ENCODE data around the gene RBFOX1.

Gene RBFOX1

DNA sequence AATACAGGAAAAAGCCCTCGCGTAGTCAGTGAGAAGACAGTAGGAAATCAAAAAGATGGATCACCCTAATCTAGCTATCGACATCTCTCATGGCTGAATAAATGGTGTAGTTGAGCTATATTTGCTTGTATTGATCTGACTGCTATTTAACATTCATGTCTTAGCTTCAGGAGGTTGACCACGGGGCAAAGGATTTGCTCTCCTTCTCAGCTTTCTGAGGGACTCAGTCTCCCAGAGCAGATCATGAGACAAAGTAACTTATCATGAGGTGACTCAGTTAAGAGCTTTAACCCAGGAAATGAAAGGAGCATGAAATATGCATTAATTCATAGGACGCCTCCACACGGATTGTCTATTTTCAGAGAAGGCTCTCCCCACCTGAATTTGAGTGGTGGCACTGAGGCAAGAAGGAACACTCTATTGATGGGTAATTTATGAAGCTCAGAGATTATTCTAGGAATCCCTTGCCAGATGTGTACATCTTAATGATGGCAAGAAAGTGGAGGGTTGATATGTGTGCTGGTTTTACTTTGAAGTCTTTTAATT lies 608 bp downstream of the RBFOX1 start:
- H3K27ac ChIP-seq = no peak overlapping the region
- DNase-seq (ENCODE audit: low read depth, low spot score) = no peak

DNA sequence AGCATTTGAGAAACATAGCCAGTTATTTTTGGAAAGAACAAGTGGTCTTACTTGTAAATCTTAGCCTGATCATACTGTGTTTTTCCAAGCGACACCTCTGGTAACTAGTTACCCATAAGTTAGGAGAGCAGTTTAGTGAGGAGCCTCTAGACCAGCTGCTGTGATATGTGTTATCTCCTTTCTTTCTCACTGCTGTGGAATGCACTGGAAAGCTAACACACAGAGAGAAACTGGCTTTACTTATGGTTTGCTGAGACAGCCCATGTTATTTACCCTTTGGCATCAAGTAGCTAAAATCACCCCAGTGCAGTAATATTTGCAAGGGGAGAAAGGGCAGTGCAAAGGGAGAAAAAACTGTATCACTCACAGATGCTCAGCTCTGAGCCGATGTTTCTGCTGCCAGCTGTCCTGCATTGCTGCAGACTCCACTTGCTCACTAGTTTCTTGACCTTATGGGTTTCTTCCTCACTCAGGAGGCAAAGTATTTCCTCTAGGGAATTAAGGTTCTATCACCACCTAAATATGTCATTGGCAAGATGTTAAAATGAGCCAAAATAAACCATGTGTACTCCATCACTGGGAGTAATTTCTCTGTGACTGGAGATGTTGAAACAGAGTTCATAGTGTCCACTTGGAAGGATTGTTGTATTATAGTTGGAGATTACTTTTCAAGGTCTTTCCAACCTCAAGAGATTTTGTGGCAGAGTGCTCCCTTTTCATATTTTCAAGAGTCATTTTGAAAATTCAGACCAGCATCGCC lies 2.3 kb downstream of the RBFOX1 start:
- no peak overlapping the region for H3K27ac ChIP-seq
- no peak for DNase-seq (ENCODE audit: low read depth, low spot score)

GRCh38 chr16:7335991-7336634 lies 3.5 kb downstream of the RBFOX1 start:
- no peak overlapping the region for H3K27ac ChIP-seq
- no peak for DNase-seq (ENCODE audit: low read depth, low spot score)

- DNase-seq (ENCODE audit: low read depth, low spot score) = no peak
- no peak overlapping the region for H3K27ac ChIP-seq
Observed at GRCh38 chr16:7336742-7337141, 4.1 kb downstream of the RBFOX1 start.

- H3K27ac ChIP-seq = no peak overlapping the region
- DNase-seq (ENCODE audit: low read depth, low spot score) = no peak
Observed at GRCh38 chr16:7338826-7339225, 6.2 kb downstream of the RBFOX1 start.

- no peak for DNase-seq (ENCODE audit: low read depth, low spot score)
- no peak overlapping the region for H3K27ac ChIP-seq
Observed at GRCh38 chr16:7339700-7340099, 7.1 kb downstream of the RBFOX1 start.

- no peak overlapping the region for H3K27ac ChIP-seq
- no peak for DNase-seq (ENCODE audit: low read depth, low spot score)
Observed at GRCh38 chr16:7340938-7341337, 8.3 kb downstream of the RBFOX1 start.

GRCh38 chr16:7342598-7342997 lies 10.0 kb downstream of the RBFOX1 start:
- no peak overlapping the region for H3K27ac ChIP-seq
- DNase-seq (ENCODE audit: low read depth, low spot score) = no peak

- no peak overlapping the region for H3K27ac ChIP-seq
- DNase-seq (ENCODE audit: low read depth, low spot score) = no peak
Observed at GRCh38 chr16:7343243-7343642, 10.6 kb downstream of the RBFOX1 start.

DNA sequence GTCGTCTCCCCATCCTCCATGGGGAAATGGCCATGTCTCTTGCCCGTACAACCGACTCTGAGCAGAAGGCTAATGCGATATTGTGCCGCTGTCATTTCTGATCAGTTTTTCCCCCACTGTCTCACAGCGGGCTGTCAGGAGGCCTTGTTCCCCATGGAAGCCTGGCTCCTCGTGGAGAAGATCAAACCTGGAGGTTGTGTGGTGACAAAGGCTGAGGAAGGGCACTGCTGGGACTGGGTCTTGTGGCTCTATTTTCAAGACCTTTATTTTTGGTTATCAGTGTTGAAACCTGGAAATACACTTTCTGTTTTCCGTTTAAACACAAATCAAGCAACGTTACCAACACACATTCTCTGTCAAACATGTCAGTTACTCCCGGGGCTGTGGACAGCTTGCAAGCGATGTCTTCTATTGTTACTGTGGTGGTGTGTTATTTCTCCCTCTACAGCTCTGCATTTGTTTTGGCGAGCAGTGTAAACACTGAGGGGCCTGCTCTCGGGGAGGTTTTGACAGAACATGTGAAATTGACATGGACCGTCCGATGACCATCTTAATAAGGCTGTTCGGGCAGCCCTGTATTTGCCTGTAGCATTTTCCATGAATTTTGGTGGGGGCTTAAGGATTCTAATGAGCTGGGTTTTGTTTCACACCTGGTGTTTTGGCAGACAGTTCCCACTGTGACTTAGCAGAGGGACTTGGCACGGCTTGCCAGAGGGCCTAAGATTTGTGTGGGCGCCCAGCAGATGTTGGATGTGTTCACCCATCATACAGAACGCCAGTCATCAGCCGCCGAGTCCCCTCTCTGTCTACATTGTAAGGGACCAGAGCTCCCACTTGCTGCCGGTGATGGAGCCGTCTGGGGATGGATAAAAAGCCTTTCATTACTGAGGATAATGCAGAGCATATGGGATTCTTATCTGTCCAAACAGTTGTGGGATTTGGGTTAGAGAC lies 12.5 kb downstream of the RBFOX1 start:
- no peak for DNase-seq (ENCODE audit: low read depth, low spot score)
- no peak overlapping the region for H3K27ac ChIP-seq

GRCh38 chr16:7350806-7351205 lies 18.2 kb downstream of the RBFOX1 start:
- no peak for DNase-seq (ENCODE audit: low read depth, low spot score)

DNA sequence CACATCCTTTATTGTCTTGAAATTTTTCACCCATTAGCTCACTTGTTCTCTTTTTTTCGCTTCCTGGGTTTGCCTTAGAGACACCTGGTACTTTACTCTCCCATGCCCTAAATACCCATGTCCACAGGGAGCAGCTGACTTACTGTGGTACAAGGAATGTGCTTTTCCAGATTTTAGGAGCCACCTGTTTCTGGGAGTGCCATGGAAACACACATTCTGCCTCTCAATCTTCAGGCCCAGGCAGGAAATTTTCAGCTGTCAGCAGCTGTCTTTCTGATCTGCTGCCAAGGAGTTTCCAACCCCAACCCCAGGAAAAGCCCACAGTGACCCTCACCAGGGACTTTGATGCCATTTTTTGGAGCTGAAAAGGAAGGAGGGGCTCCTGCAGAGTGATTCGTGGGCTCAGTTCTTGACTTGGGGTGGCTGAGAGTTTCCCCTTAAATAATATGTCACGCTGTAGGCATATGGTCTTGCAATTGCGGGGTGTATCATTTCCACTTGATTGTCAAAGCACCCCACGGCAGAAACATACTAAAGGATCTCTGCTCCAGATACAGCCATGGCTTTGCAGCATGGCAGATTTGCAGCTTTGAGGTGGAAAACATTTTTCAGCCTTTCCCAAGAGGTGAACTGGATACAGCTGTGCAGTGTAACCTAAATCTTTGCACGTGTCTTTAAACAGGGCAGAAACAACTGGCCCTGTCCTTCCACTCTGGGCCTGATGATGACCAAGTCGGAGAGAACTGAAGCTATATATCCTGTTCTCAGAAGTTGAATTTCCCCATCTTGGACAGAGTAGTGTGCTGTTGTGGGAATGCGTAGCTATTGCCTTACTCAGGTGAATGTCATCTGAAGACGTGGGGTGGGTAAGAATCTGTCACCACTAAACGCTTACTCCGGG lies 19.2 kb downstream of the RBFOX1 start:
- H3K27ac ChIP-seq = no peak overlapping the region
- no peak for DNase-seq (ENCODE audit: low read depth, low spot score)

More at GRCh38 chr16:7350806-7351205, 18.2 kb downstream of the RBFOX1 start:
- H3K27ac ChIP-seq = no peak overlapping the region

DNA sequence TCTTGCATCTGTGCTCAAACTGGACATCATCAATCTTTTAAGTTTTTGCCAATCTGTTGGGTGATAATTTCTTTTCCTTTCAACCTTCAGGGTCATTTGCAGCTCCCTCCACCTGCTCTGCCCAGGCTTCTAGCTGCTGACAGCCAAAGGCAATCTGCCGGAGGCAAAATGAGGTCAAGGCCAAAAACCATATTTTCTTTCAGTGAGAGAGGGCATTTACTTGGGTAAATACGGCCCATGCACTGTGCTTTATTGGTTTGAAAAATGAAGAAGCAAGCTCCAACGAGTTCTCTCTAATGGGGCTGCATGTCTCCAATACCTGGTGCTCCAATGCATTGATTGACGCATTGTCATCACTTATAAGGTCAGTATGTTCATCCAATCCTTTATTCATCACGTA lies 23.1 kb downstream of the RBFOX1 start:
- no peak overlapping the region for H3K27ac ChIP-seq

GRCh38 chr16:7361416-7362129 lies 28.9 kb downstream of the RBFOX1 start:
- no peak overlapping the region for H3K27ac ChIP-seq
- no peak for DNase-seq (ENCODE audit: low read depth, low spot score)

More for the DNA sequence above, 23.1 kb downstream of the RBFOX1 start:
- no peak for DNase-seq (ENCODE audit: low read depth, low spot score)

GRCh38 chr16:7362231-7362630 lies 29.6 kb downstream of the RBFOX1 start:
- no peak overlapping the region for H3K27ac ChIP-seq
- no peak for DNase-seq (ENCODE audit: low read depth, low spot score)

GRCh38 chr16:7363422-7364417 lies 31.1 kb downstream of the RBFOX1 start:
- H3K27ac ChIP-seq = no peak overlapping the region
- DNase-seq (ENCODE audit: low read depth, low spot score) = no peak

GRCh38 chr16:7366041-7366440 lies 33.4 kb downstream of the RBFOX1 start:
- no peak overlapping the region for H3K27ac ChIP-seq
- DNase-seq (ENCODE audit: low read depth, low spot score) = no peak

Data from epithelial cell of prostate (primary cell).